Astrocyte (in vitro differentiated cells and primary cell): ENCODE results near the gene DGKI. TPM values are rescaled to one million over a fixed set of nuclear protein-coding genes. Genes with fewer than 3 reads are reported as not detected.
A peak's percentile ranks its signal among the peaks of the same experiment; 100 is the strongest.

Experiments used
- DNase-seq: peaks from one replicate; pipeline ENCODE4 v3.0.0-alpha.2; 2010; ENCODE audit warnings: low read depth
- FAIRE-seq: peaks from 2 replicates; lab custom pipeline; 2011; peaks lifted over from hg19 to GRCh38; lab: Jason Lieb, UNC
- H2AFZ ChIP-seq: 2 replicates; pipeline ENCODE4 v1.6.0; 2012; ENCODE audit warnings: low read depth, low read length, inconsistent platforms
- H3K27ac ChIP-seq: 2 replicates; pipeline ENCODE4 v1.5.1; 2011; ENCODE audit warnings: low read depth, low read length, inconsistent platforms
- H3K27me3 ChIP-seq: 2 replicates; pipeline ENCODE4 v1.6.0; 2011; ENCODE audit warnings: low read length, inconsistent platforms; ENCODE audit not compliant: insufficient read depth
- H3K36me3 ChIP-seq: 2 replicates; pipeline ENCODE4 v1.5.1; 2011; ENCODE audit warnings: low read length, inconsistent platforms; ENCODE audit not compliant: insufficient read depth
- H3K4me1 ChIP-seq: 2 replicates; pipeline ENCODE4 v1.5.1; 2011; ENCODE audit warnings: low read length, inconsistent platforms; ENCODE audit not compliant: insufficient read depth
- H3K4me2 ChIP-seq: 2 replicates; pipeline ENCODE4 v1.6.0; 2012; ENCODE audit warnings: low read length, inconsistent platforms
- H3K4me3 ChIP-seq: 2 replicates; pipeline ENCODE4 v1.5.1; 2011; ENCODE audit warnings: low read depth, mild to moderate bottlenecking, low read length, inconsistent platforms; ENCODE audit not compliant: insufficient read depth
- H3K79me2 ChIP-seq: 2 replicates; pipeline ENCODE4 v1.6.0; 2012; ENCODE audit warnings: mild to moderate bottlenecking, low read length, inconsistent platforms; ENCODE audit not compliant: insufficient read depth
- H3K9ac ChIP-seq: 2 replicates; pipeline ENCODE4 v1.6.0; 2012; ENCODE audit warnings: mild to moderate bottlenecking, low read length, inconsistent platforms
- H3K9me3 ChIP-seq: 2 replicates; pipeline ENCODE4 v1.5.1; 2012; ENCODE audit warnings: low read depth, mild to moderate bottlenecking, low read length, inconsistent platforms; ENCODE audit not compliant: insufficient read depth
- H4K20me1 ChIP-seq: 2 replicates; pipeline ENCODE4 v1.6.0; 2012; ENCODE audit warnings: low read length, inconsistent platforms; ENCODE audit not compliant: insufficient read depth
- H3K27ac Mint-ChIP-seq: one replicate; pipeline ENCODE4 v1.8.0; 2021; ENCODE audit warnings: mild to moderate bottlenecking, mixed read lengths; ENCODE audit not compliant: unreplicated experiment
- H3K27me3 Mint-ChIP-seq: one replicate; pipeline ENCODE4 v1.8.0; 2021; ENCODE audit warnings: low read depth, mixed read lengths; ENCODE audit not compliant: unreplicated experiment
- H3K36me3 Mint-ChIP-seq: one replicate; pipeline ENCODE4 v1.8.0; 2021; ENCODE audit warnings: low read depth, mixed read lengths; ENCODE audit not compliant: unreplicated experiment
- H3K4me1 Mint-ChIP-seq: one replicate; pipeline ENCODE4 v1.8.0; 2021; ENCODE audit warnings: low read depth, mixed read lengths; ENCODE audit not compliant: unreplicated experiment
- H3K4me3 Mint-ChIP-seq: one replicate; pipeline ENCODE4 v1.8.0; 2021; ENCODE audit warnings: mild to moderate bottlenecking, moderate library complexity, mixed read lengths; ENCODE audit not compliant: unreplicated experiment
- H3K9me3 Mint-ChIP-seq: one replicate; pipeline ENCODE4 v1.8.0; 2021; ENCODE audit warnings: mild to moderate bottlenecking, mixed read lengths; ENCODE audit not compliant: unreplicated experiment
- CTCF ChIP-seq: IDR thresholded peaks from 2 replicates; pipeline ENCODE4 v1.5.1; 2011; ENCODE audit warnings: low read depth, mild to moderate bottlenecking, inconsistent platforms, low read length, moderate library complexity; ENCODE audit not compliant: insufficient read depth
- EZH2 ChIP-seq: IDR thresholded peaks from 2 replicates; pipeline ENCODE4 v1.6.1; 2012; ENCODE audit warnings: mild to moderate bottlenecking, low read length, inconsistent platforms; ENCODE audit not compliant: insufficient read depth
- total RNA-seq: library from RNA; stranded (reverse); gene quantifications from 2 replicates; pipeline ENCODE4 v1.2.1, GENCODE V29; 2021

Gene DGKI
- total RNA-seq, 1 donor from 2014 or later = 6.3 TPM

- no peak overlapping the region for H3K4me2 ChIP-seq
- H3K79me2 ChIP-seq = no peaks in the 10 kb centered on the region
- H4K20me1 ChIP-seq = no peaks in the 10 kb centered on the region
- H3K9me3 ChIP-seq = no peaks in the 10 kb centered on the region
- no peak overlapping the region for H3K27ac ChIP-seq
- H3K4me1 ChIP-seq = no peaks in the 10 kb centered on the region
- no peak overlapping the region for H3K9ac ChIP-seq
- no peaks in the 10 kb centered on the region for H3K36me3 ChIP-seq
- H3K4me3 ChIP-seq = no peak overlapping the region
- H2AFZ ChIP-seq = no peak overlapping the region
- TF ChIP-seq CTCF (no peak), EZH2 (no peak)
- peaks cover 3% of the 10 kb centered on the region for H3K9me3 Mint-ChIP-seq
- no peak for DNase-seq
- H3K4me1 Mint-ChIP-seq = peaks cover 25% of the 10 kb centered on the region
- FAIRE-seq = peak; percentile 59
- H3K36me3 Mint-ChIP-seq = peaks cover 7% of the 10 kb centered on the region
- H3K4me3 Mint-ChIP-seq = no peak overlapping the region
- H3K27me3 Mint-ChIP-seq = no peaks in the 10 kb centered on the region
- no peaks in the 10 kb centered on the region for H3K27me3 ChIP-seq
- peak overlapping the region; percentile 89 for H3K27ac Mint-ChIP-seq
These were observed 152.4 kb downstream of the DGKI start for GRCh38 chr7:137694405-137694804.

GRCh38 chr7:137692399-137692798, 154.4 kb downstream of the DGKI start:
- no peak for TF ChIP-seq EZH2
- no peak for TF ChIP-seq CTCF
- H3K9me3 ChIP-seq = no peaks in the 10 kb centered on the region
- no peaks in the 10 kb centered on the region for H3K79me2 ChIP-seq
- no peak for FAIRE-seq
- H3K27ac ChIP-seq = no peak overlapping the region
- no peak overlapping the region for H3K4me3 ChIP-seq
- Mint-ChIP-seq H3K9me3 (peaks cover 3% of the 10 kb centered on the region), H3K4me1 (peaks cover 36% of the 10 kb centered on the region), H3K27me3 (no peaks in the 10 kb centered on the region), H3K27ac (no peak overlapping the region), H3K36me3 (peaks cover 7% of the 10 kb centered on the region), H3K4me3 (no peak overlapping the region)
- H2AFZ ChIP-seq = no peak overlapping the region
- H3K4me1 ChIP-seq = peaks cover 10% of the 10 kb centered on the region
- H3K27me3 ChIP-seq = no peaks in the 10 kb centered on the region
- no peaks in the 10 kb centered on the region for H3K36me3 ChIP-seq
- no peak overlapping the region for H3K9ac ChIP-seq
- DNase-seq = no peak
- no peaks in the 10 kb centered on the region for H4K20me1 ChIP-seq
- H3K4me2 ChIP-seq = no peak overlapping the region

GRCh38 chr7:137691566-137691965, 155.2 kb downstream of the DGKI start:
- Histone ChIP-seq H3K27me3 (no peaks in the 10 kb centered on the region), H3K9ac (no peak overlapping the region), H3K9me3 (no peaks in the 10 kb centered on the region), H3K4me1 (peaks cover 16% of the 10 kb centered on the region), H3K79me2 (no peaks in the 10 kb centered on the region), H3K36me3 (no peaks in the 10 kb centered on the region), H2AFZ (no peak overlapping the region), H3K27ac (no peak overlapping the region), H3K4me2 (no peak overlapping the region), H4K20me1 (no peaks in the 10 kb centered on the region), H3K4me3 (no peak overlapping the region)
- TF ChIP-seq CTCF (no peak), EZH2 (no peak)
- H3K27me3 Mint-ChIP-seq = no peaks in the 10 kb centered on the region
- H3K4me3 Mint-ChIP-seq = no peak overlapping the region
- H3K36me3 Mint-ChIP-seq = peaks cover 7% of the 10 kb centered on the region
- no peak for FAIRE-seq
- H3K27ac Mint-ChIP-seq = no peak overlapping the region
- peaks cover 38% of the 10 kb centered on the region for H3K4me1 Mint-ChIP-seq
- peaks cover 3% of the 10 kb centered on the region for H3K9me3 Mint-ChIP-seq
- DNase-seq = peak; percentile 41
